Astrocyte (in vitro differentiated cells and primary cell): ENCODE results near the gene POLG. TPM values are rescaled to one million over a fixed set of nuclear protein-coding genes. Genes with fewer than 3 reads are reported as not detected.
A peak's percentile ranks its signal among the peaks of the same experiment; 100 is the strongest.

Experiments used
- DNase-seq: peaks from one replicate; pipeline ENCODE4 v3.0.0-alpha.2; 2010; ENCODE audit warnings: low read depth
- FAIRE-seq: peaks from 2 replicates; lab custom pipeline; 2011; peaks lifted over from hg19 to GRCh38; lab: Jason Lieb, UNC
- H2AFZ ChIP-seq: 2 replicates; pipeline ENCODE4 v1.6.0; 2012; ENCODE audit warnings: low read depth, low read length, inconsistent platforms
- H3K27ac ChIP-seq: 2 replicates; pipeline ENCODE4 v1.5.1; 2011; ENCODE audit warnings: low read depth, low read length, inconsistent platforms
- H3K27me3 ChIP-seq: 2 replicates; pipeline ENCODE4 v1.6.0; 2011; ENCODE audit warnings: low read length, inconsistent platforms; ENCODE audit not compliant: insufficient read depth
- H3K36me3 ChIP-seq: 2 replicates; pipeline ENCODE4 v1.5.1; 2011; ENCODE audit warnings: low read length, inconsistent platforms; ENCODE audit not compliant: insufficient read depth
- H3K4me1 ChIP-seq: 2 replicates; pipeline ENCODE4 v1.5.1; 2011; ENCODE audit warnings: low read length, inconsistent platforms; ENCODE audit not compliant: insufficient read depth
- H3K4me2 ChIP-seq: 2 replicates; pipeline ENCODE4 v1.6.0; 2012; ENCODE audit warnings: low read length, inconsistent platforms
- H3K4me3 ChIP-seq: 2 replicates; pipeline ENCODE4 v1.5.1; 2011; ENCODE audit warnings: low read depth, mild to moderate bottlenecking, low read length, inconsistent platforms; ENCODE audit not compliant: insufficient read depth
- H3K79me2 ChIP-seq: 2 replicates; pipeline ENCODE4 v1.6.0; 2012; ENCODE audit warnings: mild to moderate bottlenecking, low read length, inconsistent platforms; ENCODE audit not compliant: insufficient read depth
- H3K9ac ChIP-seq: 2 replicates; pipeline ENCODE4 v1.6.0; 2012; ENCODE audit warnings: mild to moderate bottlenecking, low read length, inconsistent platforms
- H3K9me3 ChIP-seq: 2 replicates; pipeline ENCODE4 v1.5.1; 2012; ENCODE audit warnings: low read depth, mild to moderate bottlenecking, low read length, inconsistent platforms; ENCODE audit not compliant: insufficient read depth
- H4K20me1 ChIP-seq: 2 replicates; pipeline ENCODE4 v1.6.0; 2012; ENCODE audit warnings: low read length, inconsistent platforms; ENCODE audit not compliant: insufficient read depth
- H3K27ac Mint-ChIP-seq: one replicate; pipeline ENCODE4 v1.8.0; 2021; ENCODE audit warnings: mild to moderate bottlenecking, mixed read lengths; ENCODE audit not compliant: unreplicated experiment
- H3K27me3 Mint-ChIP-seq: one replicate; pipeline ENCODE4 v1.8.0; 2021; ENCODE audit warnings: low read depth, mixed read lengths; ENCODE audit not compliant: unreplicated experiment
- H3K36me3 Mint-ChIP-seq: one replicate; pipeline ENCODE4 v1.8.0; 2021; ENCODE audit warnings: low read depth, mixed read lengths; ENCODE audit not compliant: unreplicated experiment
- H3K4me1 Mint-ChIP-seq: one replicate; pipeline ENCODE4 v1.8.0; 2021; ENCODE audit warnings: low read depth, mixed read lengths; ENCODE audit not compliant: unreplicated experiment
- H3K4me3 Mint-ChIP-seq: one replicate; pipeline ENCODE4 v1.8.0; 2021; ENCODE audit warnings: mild to moderate bottlenecking, moderate library complexity, mixed read lengths; ENCODE audit not compliant: unreplicated experiment
- H3K9me3 Mint-ChIP-seq: one replicate; pipeline ENCODE4 v1.8.0; 2021; ENCODE audit warnings: mild to moderate bottlenecking, mixed read lengths; ENCODE audit not compliant: unreplicated experiment
- EZH2 ChIP-seq: IDR thresholded peaks from 2 replicates; pipeline ENCODE4 v1.6.1; 2012; ENCODE audit warnings: mild to moderate bottlenecking, low read length, inconsistent platforms; ENCODE audit not compliant: insufficient read depth
- total RNA-seq: library from RNA; stranded (reverse); gene quantifications from 2 replicates; pipeline ENCODE4 v1.2.1, GENCODE V29; 2021
- TF ChIP-seq, protein P1 (sequence below): IDR thresholded peaks from 2 replicates; pipeline ENCODE4 v1.5.1; 2011; ENCODE audit warnings: low read depth, mild to moderate bottlenecking, inconsistent platforms, low read length, moderate library complexity; ENCODE audit not compliant: insufficient read depth

The POLG gene
- total RNA-seq, 1 donor from 2014 or later = 54.4 TPM

DNA sequence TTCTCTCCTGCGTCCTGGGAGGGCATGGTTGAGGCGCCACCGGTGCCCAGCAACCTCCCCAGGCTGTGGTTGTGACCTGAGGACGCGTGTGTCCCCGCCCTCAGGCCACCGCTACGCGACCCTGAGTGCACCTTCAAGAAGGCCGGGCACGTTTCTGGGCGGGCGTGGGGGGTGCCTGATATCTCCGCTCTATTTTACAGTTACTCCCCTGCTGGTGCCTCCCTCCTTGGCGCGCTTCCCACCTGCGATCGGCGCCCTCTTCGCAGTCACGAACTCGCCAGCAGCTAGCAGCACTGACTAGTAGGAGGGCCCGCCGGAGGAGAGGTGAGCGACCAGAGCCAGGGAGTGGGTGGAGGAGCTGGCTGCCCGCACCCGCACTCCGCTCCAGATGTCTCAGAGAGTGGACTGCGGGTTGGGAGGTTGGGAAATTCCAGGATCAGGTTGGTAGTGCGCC lies 43.2 kb upstream of the POLG start:
- DNase-seq (no peak), FAIRE-seq (no peak)
- no peaks in the 10 kb centered on the region for H3K4me1 ChIP-seq
- TF ChIP-seq, protein P1, sequence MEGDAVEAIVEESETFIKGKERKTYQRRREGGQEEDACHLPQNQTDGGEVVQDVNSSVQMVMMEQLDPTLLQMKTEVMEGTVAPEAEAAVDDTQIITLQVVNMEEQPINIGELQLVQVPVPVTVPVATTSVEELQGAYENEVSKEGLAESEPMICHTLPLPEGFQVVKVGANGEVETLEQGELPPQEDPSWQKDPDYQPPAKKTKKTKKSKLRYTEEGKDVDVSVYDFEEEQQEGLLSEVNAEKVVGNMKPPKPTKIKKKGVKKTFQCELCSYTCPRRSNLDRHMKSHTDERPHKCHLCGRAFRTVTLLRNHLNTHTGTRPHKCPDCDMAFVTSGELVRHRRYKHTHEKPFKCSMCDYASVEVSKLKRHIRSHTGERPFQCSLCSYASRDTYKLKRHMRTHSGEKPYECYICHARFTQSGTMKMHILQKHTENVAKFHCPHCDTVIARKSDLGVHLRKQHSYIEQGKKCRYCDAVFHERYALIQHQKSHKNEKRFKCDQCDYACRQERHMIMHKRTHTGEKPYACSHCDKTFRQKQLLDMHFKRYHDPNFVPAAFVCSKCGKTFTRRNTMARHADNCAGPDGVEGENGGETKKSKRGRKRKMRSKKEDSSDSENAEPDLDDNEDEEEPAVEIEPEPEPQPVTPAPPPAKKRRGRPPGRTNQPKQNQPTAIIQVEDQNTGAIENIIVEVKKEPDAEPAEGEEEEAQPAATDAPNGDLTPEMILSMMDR = no peak
- no peak for TF ChIP-seq EZH2
- no peak overlapping the region for H3K27ac ChIP-seq
- no peaks in the 10 kb centered on the region for H3K9me3 ChIP-seq
- H3K27me3 Mint-ChIP-seq = peaks cover 87% of the 10 kb centered on the region
- no peaks in the 10 kb centered on the region for H3K36me3 ChIP-seq
- peaks cover 2% of the 10 kb centered on the region for H3K36me3 Mint-ChIP-seq
- H3K4me3 ChIP-seq = no peak overlapping the region
- H3K9me3 Mint-ChIP-seq = peaks cover 2% of the 10 kb centered on the region
- H3K27me3 ChIP-seq = peaks cover 93% of the 10 kb centered on the region
- H3K4me2 ChIP-seq = peak overlapping the region; percentile 22
- H3K79me2 ChIP-seq = no peaks in the 10 kb centered on the region
- no peak overlapping the region for H3K27ac Mint-ChIP-seq
- H3K4me3 Mint-ChIP-seq = no peak overlapping the region
- no peaks in the 10 kb centered on the region for H3K4me1 Mint-ChIP-seq
- no peak overlapping the region for H2AFZ ChIP-seq
- no peak overlapping the region for H3K9ac ChIP-seq
- H4K20me1 ChIP-seq = no peaks in the 10 kb centered on the region

DNA sequence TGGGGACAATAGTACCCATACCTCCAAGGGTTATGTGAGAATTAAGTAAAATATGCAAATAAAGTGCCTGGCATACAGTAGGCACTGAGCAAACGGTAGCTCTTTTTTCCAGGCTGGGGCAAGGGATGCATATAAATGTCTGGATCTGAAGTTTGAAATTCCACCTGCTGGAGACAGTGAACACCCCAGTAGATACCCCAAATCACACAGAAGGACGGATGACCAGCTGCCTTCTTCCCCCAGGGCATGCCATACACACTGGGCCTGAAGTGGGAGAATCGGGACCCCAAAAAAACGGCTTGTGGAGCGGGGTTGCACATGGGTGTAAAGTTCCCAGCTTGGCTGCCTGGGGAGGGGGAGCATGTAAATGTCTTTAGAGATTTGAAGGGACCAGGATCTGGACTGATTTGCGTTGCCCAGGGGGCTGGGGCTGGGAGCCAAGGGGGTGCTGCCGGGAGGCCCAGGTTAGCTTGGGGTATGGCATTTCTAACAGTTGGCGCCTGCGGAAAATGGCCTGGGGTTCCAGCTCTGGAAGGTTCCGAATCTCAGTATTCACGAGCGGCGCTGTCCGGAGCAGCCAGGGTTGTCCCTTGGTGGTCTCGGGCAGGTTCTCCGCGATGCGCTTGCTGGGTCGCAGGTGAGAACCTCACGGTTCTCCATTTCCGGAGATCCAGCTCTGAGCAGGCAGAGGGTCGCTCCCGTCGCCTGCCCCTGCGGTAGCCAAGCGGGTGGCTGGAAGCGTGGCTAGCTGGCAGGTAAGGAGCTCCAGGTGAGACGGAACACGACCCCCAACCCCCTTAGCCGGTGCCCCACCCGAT lies 42.6 kb upstream of the POLG start:
- H3K4me1 Mint-ChIP-seq = no peaks in the 10 kb centered on the region
- H3K9me3 ChIP-seq = no peaks in the 10 kb centered on the region
- TF ChIP-seq, protein P1 = no peak
- TF ChIP-seq EZH2 = no peak
- H3K27ac Mint-ChIP-seq = no peak overlapping the region
- peaks cover 2% of the 10 kb centered on the region for H3K36me3 Mint-ChIP-seq
- no peak overlapping the region for H3K4me3 Mint-ChIP-seq
- peaks cover 87% of the 10 kb centered on the region for H3K27me3 Mint-ChIP-seq
- DNase-seq (no peak), FAIRE-seq (no peak)
- no peak overlapping the region for H3K27ac ChIP-seq
- no peaks in the 10 kb centered on the region for H3K4me1 ChIP-seq
- H3K9me3 Mint-ChIP-seq = peaks cover 2% of the 10 kb centered on the region
- no peak overlapping the region for H3K4me2 ChIP-seq
- H3K9ac ChIP-seq = no peak overlapping the region
- H3K79me2 ChIP-seq = no peaks in the 10 kb centered on the region
- no peak overlapping the region for H2AFZ ChIP-seq
- no peaks in the 10 kb centered on the region for H4K20me1 ChIP-seq
- H3K4me3 ChIP-seq = no peak overlapping the region
- H3K27me3 ChIP-seq = peaks cover 94% of the 10 kb centered on the region
- H3K36me3 ChIP-seq = no peaks in the 10 kb centered on the region

DNA sequence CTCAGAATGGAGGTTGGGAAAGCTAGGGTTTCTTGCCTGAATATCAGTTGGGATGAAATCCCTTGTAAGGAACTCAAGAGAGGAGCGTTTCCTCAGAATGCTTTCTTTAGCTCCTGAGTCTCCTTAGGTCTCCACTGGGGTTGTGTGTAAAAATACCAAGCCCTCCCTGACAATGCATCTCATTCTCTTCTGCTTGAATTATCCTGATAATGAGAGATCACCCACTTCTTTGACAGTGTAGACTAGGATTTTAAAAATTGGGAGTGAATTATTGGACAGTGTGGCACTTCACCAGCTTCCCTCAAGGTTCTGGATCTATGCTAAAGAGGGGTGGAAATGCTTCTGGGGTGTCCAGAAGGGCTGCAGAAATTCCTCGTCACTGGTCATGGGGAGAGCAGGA lies 41.8 kb upstream of the POLG start:
- no peaks in the 10 kb centered on the region for H3K4me1 Mint-ChIP-seq
- TF ChIP-seq, protein P1 = no peak
- no peak for TF ChIP-seq EZH2
- H3K36me3 ChIP-seq = no peaks in the 10 kb centered on the region
- H3K9ac ChIP-seq = no peak overlapping the region
- no peaks in the 10 kb centered on the region for H3K9me3 ChIP-seq
- H2AFZ ChIP-seq = no peak overlapping the region
- no peak overlapping the region for H3K27ac ChIP-seq
- H3K27me3 Mint-ChIP-seq = peaks cover 84% of the 10 kb centered on the region
- H3K4me3 Mint-ChIP-seq = no peak overlapping the region
- H3K9me3 Mint-ChIP-seq = peaks cover 2% of the 10 kb centered on the region
- no peak overlapping the region for H3K4me2 ChIP-seq
- no peaks in the 10 kb centered on the region for H4K20me1 ChIP-seq
- FAIRE-seq = no peak
- no peaks in the 10 kb centered on the region for H3K4me1 ChIP-seq
- peaks cover 92% of the 10 kb centered on the region for H3K27me3 ChIP-seq
- no peak for DNase-seq
- no peaks in the 10 kb centered on the region for H3K79me2 ChIP-seq
- no peak overlapping the region for H3K4me3 ChIP-seq
- H3K36me3 Mint-ChIP-seq = peaks cover 2% of the 10 kb centered on the region
- H3K27ac Mint-ChIP-seq = no peak overlapping the region
